Amygdala (tissue), 56 donors: ENCODE data around the gene B4GALT1.

Source experiments
- DNase-seq, 56 donors: peaks; one replicate each; lab custom pipeline; 2025; lab: John Stamatoyannopoulos, UW

The B4GALT1 gene

GRCh38 chr9:33127881-33128280 is 39.3 kb downstream of the B4GALT1 start:
- no peak for DNase-seq

GRCh38 chr9:33125871-33126823 is 41.0 kb downstream of the B4GALT1 start:
- DNase-seq: no peak

- no peak for DNase-seq
Observed at GRCh38 chr9:33125461-33125860, 41.7 kb downstream of the B4GALT1 start.

GRCh38 chr9:33124751-33125381 is 42.3 kb downstream of the B4GALT1 start:
- peak in 10 of 56 donors; percentile 7 to 48 (median 17) for DNase-seq

GRCh38 chr9:33124046-33124445 is 43.1 kb downstream of the B4GALT1 start:
- DNase-seq: no peak

GRCh38 chr9:33123407-33124031 is 43.6 kb downstream of the B4GALT1 start:
- no peak for DNase-seq

- no peak for DNase-seq
Observed at GRCh38 chr9:33120620-33121019, 46.5 kb downstream of the B4GALT1 start.

GRCh38 chr9:33117796-33118195 is 49.3 kb downstream of the B4GALT1 start:
- DNase-seq: peak in 1 of 56 donors; percentile 21

- DNase-seq: no peak
Observed at GRCh38 chr9:33117306-33117705, 49.8 kb downstream of the B4GALT1 start.

- no peak for DNase-seq
Observed at GRCh38 chr9:33116860-33117259, 50.3 kb downstream of the B4GALT1 start.

GRCh38 chr9:33114746-33115145 is 52.4 kb downstream of the B4GALT1 start:
- DNase-seq: no peak

GRCh38 chr9:33113799-33114547 is 53.2 kb downstream of the B4GALT1 start:
- no peak for DNase-seq

- no peak for DNase-seq
Observed at GRCh38 chr9:33112094-33112493, 55.0 kb downstream of the B4GALT1 start.

- DNase-seq: no peak
Observed at GRCh38 chr9:33111631-33112030, 55.5 kb downstream of the B4GALT1 start.

GRCh38 chr9:33110686-33111085 is 56.5 kb downstream of the B4GALT1 start:
- no peak for DNase-seq

- DNase-seq: no peak
Observed at GRCh38 chr9:33109850-33110595, 57.1 kb downstream of the B4GALT1 start.

- no peak for DNase-seq
Observed at GRCh38 chr9:33109097-33109496, 58.0 kb downstream of the B4GALT1 start.

- no peak for DNase-seq
Observed at GRCh38 chr9:33108472-33108871, 58.7 kb downstream of the B4GALT1 start.

GRCh38 chr9:33107762-33108161 is 59.4 kb downstream of the B4GALT1 start:
- DNase-seq: no peak
